Measurements from ENCODE around the gene RXRB. TPM values are rescaled to one million over a fixed set of nuclear protein-coding genes. Genes with fewer than 3 reads are reported as not detected.

RXRB gene
- total and polyA plus RNA-seq, 2 of the 8 experiments (the other 6 are each of a cell fraction or from before 2014, with no cell fraction given): 13.0 to 18.1 TPM

DNA sequence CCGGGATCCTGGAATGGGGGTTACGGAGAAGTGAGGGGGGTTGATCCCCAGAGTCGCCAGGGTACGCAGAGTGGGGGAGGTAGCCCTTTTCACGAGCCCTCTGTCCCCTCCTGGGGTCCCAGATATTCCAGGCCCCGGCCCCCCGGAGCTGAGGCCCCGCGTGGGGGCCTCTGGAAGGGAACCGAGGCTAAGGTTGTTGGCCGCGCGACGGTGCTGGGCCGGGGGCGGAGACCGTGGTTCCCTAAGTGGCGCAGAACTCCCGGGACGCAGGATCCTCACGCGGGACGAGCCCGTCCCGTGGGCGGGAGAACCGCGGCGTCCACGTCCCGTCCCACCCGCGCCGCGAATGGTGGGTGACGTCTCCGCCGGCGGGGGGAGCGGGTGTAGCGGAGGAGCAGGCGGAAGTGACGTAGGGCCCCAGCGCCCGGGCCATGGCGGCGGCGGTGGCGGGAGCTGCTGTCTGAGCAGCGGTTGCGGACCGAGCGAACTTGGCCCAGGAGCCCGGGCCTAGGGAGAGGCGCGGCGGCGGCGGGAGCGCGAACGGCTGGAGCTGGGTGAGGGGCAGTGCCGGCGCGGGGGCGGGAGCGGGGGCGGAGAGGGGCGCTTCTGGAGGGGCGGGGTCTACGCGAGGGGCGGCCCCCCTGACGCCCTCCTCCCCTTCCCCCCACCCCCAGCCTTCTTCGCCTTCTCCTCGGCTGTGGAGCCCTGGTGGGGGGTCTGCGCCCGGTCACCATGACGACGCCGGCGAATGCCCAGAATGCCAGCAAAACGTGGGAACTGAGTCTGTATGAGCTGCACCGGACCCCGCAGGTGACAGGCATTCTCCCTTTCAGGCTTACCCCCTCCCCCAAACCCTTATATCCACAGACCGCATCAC is 7.9 kb upstream of the RXRB start, which contains the start of gene RING1 (continued):
- TF ChIP-seq TAF7 (optimal IDR thresholded peaks at IDR 0.05; ENCODE audit: borderline replicate concordance, low read depth, low read length) (no peak), KDM4A (IDR thresholded peaks at IDR 0.05; ENCODE audit: low read depth, low read length, severe bottlenecking) (peak; percentile 88), BCL11A (IDR thresholded peaks at IDR 0.05; ENCODE audit: low read depth in 2 of 2, low read length in 2 of 2) (no peak)

Data from H1 (cell line).